T-helper 1 cell (primary cell): ENCODE data around the gene CD8B.
"Not testable (repeated sequence)": the region's sequence is repeated elsewhere in the genome, so short reads cannot be mapped to it uniquely, and the experiment has no call there.

Experiments
- DNase-seq, 5 donors: peaks; one replicate each; pipeline ENCODE4 v3.0.0-alpha.2; 2012 to 2020
- total RNA-seq, 4 donors: gene quantifications; one replicate each; lab custom pipeline; 2026; lab: John Stamatoyannopoulos, UW

CD8B gene
- total RNA-seq, result 0.30 to 8.8 (median 2.3) reads per million in 4 donors

GRCh38 chr2:86861628-86862379 is at the start of gene CD8B:
Gene CD8B (minus strand): TSS chr2:86861886. CDS start chr2:86861865, 21 bp downstream.
- DNase-seq, result not testable (repeated sequence)

GRCh38 chr2:86905868-86906267 is 44.2 kb upstream of the CD8B start:
- not testable (repeated sequence) for DNase-seq

- not testable (repeated sequence) for DNase-seq
Measured at GRCh38 chr2:86900687-86901086, 39.0 kb upstream of the CD8B start.

- not testable (repeated sequence) for DNase-seq
Measured at GRCh38 chr2:86886026-86886425, 24.3 kb upstream of the CD8B start.

- DNase-seq, result not testable (repeated sequence)
Measured at GRCh38 chr2:86882865-86883264, 21.2 kb upstream of the CD8B start.

GRCh38 chr2:86882118-86882665 is 20.5 kb upstream of the CD8B start:
- not testable (repeated sequence) for DNase-seq

DNA sequence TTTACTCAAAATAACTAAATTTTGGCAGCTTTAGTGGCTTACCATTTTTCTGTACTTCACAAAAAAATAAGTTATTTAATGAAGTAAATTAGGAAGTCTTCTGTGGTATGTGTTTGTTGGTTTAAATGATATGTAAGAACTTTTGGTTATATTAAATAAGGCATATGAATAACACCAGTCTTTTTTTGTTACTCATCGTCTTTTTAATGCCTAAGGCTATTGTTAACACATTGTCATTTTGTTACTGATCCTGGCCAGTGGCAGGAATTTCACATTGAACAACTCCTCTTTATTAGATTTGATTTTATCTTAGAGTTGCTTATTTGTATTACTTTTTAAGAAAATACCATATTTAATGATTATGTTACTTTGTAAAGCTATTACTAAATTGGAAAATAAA is 17.3 kb upstream of the CD8B start:
- not testable (repeated sequence) for DNase-seq

GRCh38 chr2:86870941-86871340 is 9.3 kb upstream of the CD8B start:
- not testable (repeated sequence) for DNase-seq

GRCh38 chr2:86868895-86869468 is 7.3 kb upstream of the CD8B start:
- DNase-seq, result not testable (repeated sequence)

- DNase-seq, result not testable (repeated sequence)
Measured at GRCh38 chr2:86862380-86862703, 656 bp upstream of the CD8B start.

DNA sequence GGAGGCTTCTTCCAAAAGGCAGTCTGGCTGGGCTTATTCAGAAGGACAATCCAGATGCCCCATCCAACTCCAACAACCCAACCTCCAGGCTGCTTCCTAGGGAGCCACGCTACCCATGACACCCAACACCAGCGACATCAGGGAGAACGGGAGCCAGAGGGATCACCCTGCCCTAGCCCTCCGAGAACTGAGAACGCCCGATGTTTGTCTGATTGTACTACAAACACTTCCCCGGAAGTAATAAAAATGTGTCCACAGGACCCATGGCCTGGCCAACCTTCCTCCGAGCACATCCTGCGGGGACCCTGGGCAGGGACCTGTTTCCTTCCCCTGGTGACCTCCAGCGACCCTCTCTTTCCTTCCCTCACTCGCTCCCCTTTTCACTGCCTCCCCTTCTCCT is 511 bp downstream of the CD8B start:
- not testable (repeated sequence) for DNase-seq

GRCh38 chr2:86860573-86860972 is 1.1 kb downstream of the CD8B start:
- not testable (repeated sequence) for DNase-seq

- not testable (repeated sequence) for DNase-seq
Measured at GRCh38 chr2:86857688-86858087, 4.0 kb downstream of the CD8B start.

DNA sequence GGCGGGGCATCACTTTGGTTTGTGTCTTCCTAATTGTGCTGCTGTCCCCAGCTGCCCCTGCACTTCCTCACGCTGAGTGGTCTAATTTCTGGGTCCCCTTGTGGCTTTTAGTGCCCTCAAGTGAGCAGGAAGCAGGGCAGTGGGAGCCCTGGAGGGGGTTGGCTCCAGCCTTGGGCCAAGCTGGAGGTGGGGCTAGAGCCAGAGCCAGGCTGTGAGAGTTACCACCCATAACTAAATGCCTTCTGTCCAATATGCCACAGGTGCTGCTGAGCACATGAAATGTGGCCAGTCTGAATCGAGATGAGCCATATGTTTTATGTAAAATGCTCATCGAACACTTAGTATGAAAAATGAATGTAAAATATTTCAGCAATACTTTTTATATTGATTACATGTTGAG is 5.2 kb downstream of the CD8B start:
- DNase-seq, result not testable (repeated sequence)

DNA sequence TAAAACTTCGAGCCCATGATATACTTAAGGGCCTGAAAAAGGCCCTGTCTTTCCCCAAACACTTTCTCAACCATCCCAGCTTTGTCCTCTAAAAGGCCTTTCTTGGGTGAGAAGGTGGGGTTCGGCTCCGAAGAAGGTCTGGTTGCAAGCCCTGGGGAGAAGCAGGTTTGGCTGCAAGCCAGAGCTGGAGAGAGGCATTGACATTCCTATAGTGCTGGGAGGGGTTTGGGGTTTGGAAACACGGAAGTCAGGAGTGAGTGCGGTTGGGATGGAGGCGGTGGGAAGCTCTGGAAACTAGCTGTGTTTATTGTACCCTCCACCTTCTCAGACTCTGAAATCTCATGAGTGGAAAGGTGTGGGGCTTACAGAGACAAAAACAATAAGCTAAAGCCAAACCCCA is 5.7 kb downstream of the CD8B start:
- not testable (repeated sequence) for DNase-seq

DNA sequence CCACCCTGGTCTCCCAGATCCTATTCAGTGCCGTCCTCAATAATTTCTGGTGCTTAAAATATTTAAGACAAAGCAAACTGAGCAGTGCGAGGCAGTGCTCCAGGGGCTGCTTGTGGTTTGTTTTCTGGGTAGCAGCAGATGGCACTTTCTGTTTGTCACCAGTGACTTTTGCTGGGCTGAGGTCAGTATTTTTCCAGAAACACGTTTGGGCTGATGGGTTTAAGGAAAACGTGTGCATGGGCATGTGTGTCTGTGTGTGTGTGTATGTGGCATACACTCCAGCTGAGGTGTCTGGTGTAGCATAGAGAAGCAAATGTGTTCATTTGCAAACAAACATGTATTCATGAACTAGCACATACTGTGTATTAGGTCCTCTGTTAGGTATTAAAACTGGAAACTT is 10.1 kb downstream of the CD8B start:
- not testable (repeated sequence) for DNase-seq

GRCh38 chr2:86842607-86843234 is 19.0 kb downstream of the CD8B start:
- peak in 1 of 5 donors; percentile 52 for DNase-seq

DNA sequence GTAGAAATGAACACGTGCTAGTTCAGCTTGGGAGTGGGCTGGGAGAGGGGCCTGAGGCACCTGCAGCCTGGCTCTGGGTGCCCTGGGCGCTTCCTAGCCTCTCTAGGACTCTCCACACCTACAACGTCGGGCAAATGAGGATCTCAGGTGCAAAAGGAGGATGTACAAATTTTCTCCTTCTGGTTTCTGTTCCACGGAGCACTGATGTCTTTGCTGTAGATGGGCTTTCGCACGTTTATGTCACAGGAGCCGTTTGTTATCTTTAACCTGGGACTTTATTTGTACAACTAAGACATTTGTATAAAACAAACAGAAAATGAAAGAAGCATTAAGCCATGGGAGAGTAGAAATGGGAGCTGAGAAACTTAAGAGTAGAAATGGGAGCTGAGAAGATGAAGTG is 20.4 kb downstream of the CD8B start:
- DNase-seq, result not testable (repeated sequence)

DNA sequence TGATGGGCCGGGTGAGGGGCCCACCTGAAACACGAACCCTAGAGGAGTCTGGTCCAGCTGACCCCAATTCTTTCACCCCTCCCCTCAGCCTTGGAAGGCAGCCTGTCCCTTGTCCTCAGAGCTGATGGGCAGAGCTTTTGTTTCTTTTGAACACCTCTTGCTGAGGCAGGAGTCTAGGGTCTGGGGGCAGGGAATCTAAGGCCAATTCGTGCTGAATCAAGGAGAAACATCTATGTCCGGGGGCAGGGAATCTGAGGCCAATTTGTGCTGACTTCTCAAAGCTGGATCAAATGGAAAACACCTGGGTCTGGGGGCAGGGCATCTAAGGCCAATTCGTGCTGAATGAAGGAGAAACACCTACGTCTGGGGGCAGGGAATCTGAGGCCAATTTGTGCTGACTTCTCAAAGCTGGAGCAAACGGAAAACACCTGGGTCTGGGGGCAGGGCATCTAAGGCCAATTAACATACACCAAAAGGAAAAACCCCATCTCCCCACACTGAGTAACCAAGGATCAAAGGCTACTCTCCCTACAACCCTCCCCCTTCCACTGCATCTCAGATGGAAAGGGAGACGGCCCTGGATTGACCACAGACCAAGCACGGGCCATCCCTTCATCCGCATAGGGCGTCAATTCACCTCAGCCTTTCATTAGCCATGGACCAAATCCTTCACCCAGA is 21.7 kb downstream of the CD8B start:
- DNase-seq, result not testable (repeated sequence)

GRCh38 chr2:86839455-86839854 is 22.2 kb downstream of the CD8B start:
- DNase-seq, result not testable (repeated sequence)

DNA sequence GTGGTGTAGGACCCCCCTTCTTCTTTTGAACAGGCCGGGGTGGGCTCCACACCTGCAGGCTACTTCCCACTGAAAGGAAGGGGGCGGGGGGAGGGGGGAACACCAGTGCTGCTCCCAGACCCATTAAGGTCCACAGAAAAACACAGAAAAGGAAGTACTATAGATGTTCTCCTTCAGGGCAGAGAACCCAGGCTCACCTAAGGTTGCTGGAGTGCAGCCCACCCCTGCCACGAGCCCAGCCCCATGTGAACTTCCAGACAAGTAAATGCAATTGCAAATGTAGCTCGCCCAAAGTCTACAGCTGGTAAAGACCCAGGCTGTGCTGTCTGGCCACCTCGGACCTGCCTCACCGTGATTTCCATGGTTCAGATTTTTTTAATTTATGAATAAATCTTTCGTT is 24.0 kb downstream of the CD8B start:
- DNase-seq, result not testable (repeated sequence)

GRCh38 chr2:86836915-86837695 is 24.6 kb downstream of the CD8B start:
- DNase-seq, result peak in 1 of 5 donors; percentile 56
